ENCODE results near the gene UBE2E3.
"Not testable (repeated sequence)": the region's sequence is repeated elsewhere in the genome, so short reads cannot be mapped to it uniquely, and the experiment has no call there.

UBE2E3 gene

DNA sequence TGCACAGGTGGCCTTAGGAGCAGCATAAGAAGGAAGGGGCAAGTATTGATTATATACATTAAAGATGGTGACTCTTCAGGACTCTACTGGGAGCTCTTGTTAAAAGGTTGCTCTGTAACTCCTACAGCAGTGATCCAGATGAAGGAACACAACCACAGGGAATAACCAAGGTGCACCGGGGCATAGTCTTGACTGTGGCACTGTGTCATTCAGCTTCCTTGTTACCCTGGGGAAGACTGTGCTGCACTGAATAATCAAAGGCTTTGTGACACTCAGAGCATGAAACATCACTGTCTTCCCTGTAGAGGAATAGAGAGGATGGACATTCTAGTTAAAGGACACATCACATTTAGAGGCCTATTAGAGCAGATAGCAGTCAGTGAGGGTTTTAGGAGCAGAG lies 105.3 kb downstream of the UBE2E3 start:
- DNase-seq, result no peak

DNA sequence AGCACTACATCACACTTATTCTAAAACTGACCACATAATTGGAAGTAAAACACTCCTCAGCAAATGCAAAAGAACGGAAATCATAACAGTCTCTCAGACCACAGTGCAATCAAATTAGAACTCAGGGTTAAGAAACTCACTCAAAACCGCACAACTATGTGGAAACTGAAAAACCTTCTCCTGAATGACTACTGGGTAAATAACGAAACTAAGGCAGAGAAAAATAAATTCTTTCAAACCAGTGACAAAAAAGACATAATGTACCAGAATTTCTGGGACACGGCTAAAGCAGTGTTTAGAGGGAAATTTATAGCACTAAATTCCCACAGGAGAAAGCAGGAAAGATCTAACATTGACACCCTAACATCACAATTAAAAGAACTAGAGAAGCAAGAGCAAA lies 111.5 kb downstream of the UBE2E3 start:
- DNase-seq, result not testable (repeated sequence)

DNA sequence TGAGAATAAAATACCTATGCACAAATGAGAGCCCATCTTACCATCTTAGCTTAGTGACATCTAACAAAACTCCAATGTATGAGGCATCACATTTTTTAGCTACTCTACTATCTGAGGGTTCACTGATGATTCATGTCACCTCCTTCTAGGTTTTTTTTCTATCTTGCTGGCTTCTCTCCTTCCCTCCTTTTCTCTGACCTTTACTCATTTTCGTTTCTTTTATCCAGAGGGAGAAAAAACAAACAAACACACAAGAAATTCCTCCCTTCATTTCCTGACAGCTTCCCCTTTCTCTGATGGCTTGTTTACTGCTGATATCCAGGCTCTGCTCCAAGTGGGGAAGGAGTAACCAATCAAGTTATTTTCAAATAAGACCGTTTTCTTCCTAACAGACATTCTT lies 115.1 kb downstream of the UBE2E3 start:
- no peak for DNase-seq

DNA sequence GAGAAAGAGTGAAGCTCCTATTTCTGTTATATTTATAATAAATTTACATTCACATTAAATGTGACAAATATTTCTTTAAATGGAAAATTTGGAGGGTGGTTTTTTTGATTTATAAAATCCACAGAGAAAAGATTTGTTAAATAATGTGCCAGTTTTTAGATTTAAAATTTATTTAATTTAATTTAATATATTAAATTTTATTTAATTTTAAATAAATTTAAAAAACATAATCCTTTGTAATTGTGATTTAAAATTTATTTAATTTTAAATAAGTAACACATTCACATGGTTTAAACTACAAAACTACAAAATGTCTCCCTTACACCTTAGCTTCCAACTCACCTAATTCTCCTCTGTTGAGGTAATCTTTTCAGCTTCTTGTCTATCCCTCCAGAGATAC lies 123.3 kb downstream of the UBE2E3 start:
- no peak for DNase-seq

DNA sequence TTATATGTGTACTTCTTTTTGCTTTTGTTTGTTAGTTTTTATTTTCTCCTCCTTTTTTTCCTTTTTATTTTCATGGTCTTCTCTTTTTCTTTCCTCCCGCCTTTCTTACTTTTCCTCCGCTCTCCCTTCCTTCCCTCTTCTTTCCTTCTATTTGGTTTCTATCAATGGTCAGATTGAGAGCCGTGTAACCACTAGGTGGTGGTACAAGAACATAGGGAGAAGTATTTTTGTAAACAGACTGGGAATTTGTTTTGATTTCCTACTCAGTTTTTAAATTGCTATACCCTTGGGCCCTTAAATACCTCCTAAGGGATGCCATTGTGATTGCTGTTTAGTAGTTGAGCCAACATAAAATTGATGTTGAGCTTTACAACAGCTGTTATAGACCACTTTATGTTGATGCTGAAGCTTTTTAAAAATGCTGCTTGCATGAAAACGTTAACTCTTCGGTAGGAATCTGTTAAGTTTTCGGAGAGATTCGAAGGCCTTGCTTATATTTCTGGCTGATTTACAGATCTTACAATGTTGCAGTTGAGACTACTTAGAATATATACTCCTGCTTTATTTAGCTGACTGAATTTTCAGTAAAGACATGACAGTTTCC lies 124.2 kb downstream of the UBE2E3 start:
- DNase-seq, result no peak

DNA sequence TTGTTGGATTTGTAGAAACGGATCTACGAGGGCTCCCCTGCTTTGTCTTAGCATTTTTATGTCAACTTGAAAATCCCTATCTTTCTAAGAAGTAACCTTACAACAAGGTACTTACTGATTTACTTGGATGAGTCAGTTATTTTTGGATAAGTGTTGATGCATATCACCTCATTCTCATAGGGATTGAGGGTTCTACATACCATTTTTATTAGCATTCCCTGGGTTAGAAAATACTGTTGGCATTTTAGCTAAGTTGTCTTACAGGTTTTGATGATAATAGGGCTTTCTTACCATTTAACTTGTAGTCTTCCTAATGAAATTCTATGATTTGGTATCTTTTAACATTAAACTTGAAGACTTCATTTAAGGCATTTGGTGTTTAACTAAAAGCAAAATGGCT lies 125.2 kb downstream of the UBE2E3 start:
- no peak for DNase-seq

DNA sequence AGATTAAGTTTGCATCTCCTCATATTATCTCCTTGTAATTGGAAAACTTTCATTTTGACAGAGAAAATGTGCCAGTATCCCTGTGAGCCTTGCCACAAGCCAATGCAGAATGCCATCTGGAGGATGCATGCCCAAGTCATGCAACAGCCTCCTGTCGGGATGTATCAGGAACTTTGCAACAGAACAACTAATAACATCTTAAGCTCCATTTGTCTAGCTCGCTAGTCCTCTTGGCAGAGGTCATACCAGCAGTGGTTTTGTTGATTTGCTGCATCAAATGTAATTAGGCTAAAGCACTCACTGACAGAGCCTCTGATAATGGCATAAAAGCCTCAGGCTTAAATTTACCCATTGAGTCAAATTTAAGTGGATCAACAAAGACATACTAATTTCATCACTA lies 125.8 kb downstream of the UBE2E3 start:
- DNase-seq, result no peak

DNA sequence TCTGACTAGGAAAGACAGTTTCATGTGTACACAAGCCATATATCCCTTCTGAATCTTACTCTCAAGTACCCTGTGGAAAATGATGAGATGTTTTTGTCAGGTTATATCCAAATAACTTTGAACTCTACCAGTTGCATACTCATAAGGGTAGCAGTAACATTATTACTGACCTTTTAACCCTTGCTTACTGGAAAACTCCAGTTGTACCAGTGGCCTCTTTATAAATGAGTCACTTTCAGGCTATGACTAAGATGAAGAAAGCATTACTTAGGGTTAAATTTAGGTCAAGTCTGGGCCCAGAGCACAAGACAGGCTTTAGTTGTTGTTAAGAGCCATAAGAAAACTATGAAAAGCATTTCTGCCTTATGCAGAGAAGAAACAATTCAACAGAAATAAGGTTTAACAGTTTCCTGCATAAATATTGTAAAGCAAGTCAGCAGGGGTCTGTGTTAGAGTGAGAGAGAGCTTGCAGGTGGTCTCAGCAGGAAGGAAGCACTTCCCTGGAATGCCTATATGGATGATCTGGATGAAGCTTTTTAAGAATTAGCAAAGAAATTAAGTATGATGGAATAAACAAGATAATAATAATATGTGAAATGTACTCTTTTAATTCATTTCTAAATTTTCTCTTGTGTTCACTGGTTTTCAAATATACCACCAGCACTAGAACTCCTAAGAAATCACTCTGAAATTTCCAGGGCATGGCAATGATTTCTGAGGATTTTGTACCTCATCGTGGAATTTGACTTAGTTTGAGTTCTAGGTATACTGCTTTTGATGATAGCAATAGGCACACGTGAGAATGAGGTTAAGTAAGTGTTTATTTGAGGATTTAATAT lies 126.6 kb downstream of the UBE2E3 start:
- no peak for DNase-seq

DNA sequence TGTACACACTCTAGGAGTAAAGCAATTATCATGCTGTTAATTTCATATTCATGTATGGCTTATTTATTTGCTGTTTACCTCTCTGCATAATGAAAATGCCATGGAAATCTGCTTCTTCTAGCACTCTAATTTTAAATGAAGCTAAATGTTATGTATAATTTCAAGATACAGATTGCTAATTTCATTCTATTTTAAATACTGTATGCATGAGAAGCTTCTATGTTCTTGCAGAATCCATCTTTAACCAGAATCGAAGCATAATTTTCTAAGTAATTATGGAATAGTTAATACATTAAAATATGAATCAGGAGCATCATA lies 127.2 kb downstream of the UBE2E3 start:
- DNase-seq, result no peak

DNA sequence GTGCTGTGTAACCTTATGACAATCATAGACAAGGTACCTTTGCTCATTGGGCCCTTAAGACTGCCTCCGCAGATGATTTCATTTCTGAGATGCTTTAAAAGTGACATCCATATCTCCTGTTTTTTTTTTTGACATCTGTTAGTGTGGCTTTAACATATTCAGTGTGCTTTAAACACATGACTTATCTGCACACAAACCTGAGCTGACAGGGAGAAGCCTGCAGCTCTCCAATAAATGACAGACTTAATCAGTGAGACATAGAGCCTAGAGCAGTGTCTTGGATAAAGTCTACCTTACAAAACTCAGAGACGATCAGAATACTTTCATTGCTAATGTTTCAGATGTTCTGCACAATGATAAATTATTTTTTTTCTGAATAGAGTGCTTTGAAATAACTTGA lies 130.7 kb downstream of the UBE2E3 start:
- DNase-seq, result no peak

DNA sequence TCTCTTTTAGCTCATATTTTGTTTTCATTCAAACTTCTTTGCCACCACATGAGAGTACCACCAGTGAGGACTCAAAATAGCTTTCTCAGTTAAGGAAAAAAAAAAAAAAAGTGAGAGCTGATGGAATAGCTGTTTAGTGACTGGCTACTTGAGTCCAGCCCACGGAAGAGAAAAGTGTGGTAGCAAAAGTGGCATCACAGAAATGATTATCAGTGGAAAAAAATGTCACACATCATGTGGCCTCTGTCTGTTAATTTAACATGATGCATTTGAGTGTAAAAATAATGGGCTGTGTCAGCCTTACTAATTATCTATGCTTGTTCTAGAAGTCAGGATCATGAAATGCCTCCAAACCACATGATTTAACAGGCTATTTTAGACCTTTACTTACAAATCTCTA lies 132.5 kb downstream of the UBE2E3 start:
- no peak for DNase-seq
